ENCODE measurements around the gene MACROD2.

- TF ChIP-seq CTCF (IDR thresholded peaks at IDR 0.05), result no peak
- no peak for TF ChIP-seq POLR2A (IDR thresholded peaks at IDR 0.05)
Measured at GRCh38 chr20:14497004-14497403, 501.7 kb downstream of the MACROD2 start.
